Left lung (tissue), 10 donors: ENCODE data around the gene TMX2. TPM values are rescaled to one million over a fixed set of nuclear protein-coding genes. Genes with fewer than 3 reads are reported as not detected.
A peak's percentile ranks its signal among the peaks of the same experiment; 100 is the strongest.

Source experiments
- ATAC-seq: fragments of 200-7000 bp; cut with Tn5 transposase; one replicate; pipeline ENCODE4 v1.9.1; 2020; ENCODE audit warnings: moderate library complexity
- DNase-seq, 4 donors: peaks; one replicate each; pipeline ENCODE4 v3.0.0-alpha.2; 2013 to 2020
- H3K27ac ChIP-seq, 2 donors: fragments of 200-600 bp; sonication (generic) in 1 of 2; one replicate each; pipeline versions ENCODE4 v1.5.0 to v1.8.0; 2020 to 2021
- H3K27me3 ChIP-seq, 2 donors: fragments of 200-600 bp; sonication (generic) in 1 of 2; one replicate each; pipeline versions ENCODE4 v1.5.0 to v1.8.0; 2020 to 2021
- H3K36me3 ChIP-seq, 2 donors: fragments of 200-600 bp; sonication (generic) in 1 of 2; one replicate each; pipeline versions ENCODE4 v1.5.0 to v1.8.0; 2020 to 2021
- H3K4me1 ChIP-seq, 2 donors: fragments of 200-600 bp; one replicate each; pipeline ENCODE4 v1.8.0; 2021
- H3K4me3 ChIP-seq, 2 donors: fragments of 200-600 bp; sonication (generic) in 1 of 2; one replicate each; pipeline versions ENCODE4 v1.5.0 to v1.8.0; 2020 to 2021; ENCODE audit warnings: mild to moderate bottlenecking in 1 of 2
- H3K9me3 ChIP-seq, 2 donors: fragments of 200-600 bp; sonication (generic) in 1 of 2; one replicate each; pipeline versions ENCODE4 v1.5.0 to v1.8.0; 2020 to 2021
- intact Hi-C, 2 donors: fragments of 100-400 bp; cut with DNase I; formaldehyde crosslinking; loops; one replicate each; pipeline versions ENCODE4 v1.11.2 to v1.14.2; 2022
- polyA plus RNA-seq, 6 donors: library from polyadenylated mRNA; unstranded; fragments of 120-200 nt; gene quantifications; one replicate each; pipeline ENCODE4 v1.2.1, GENCODE V29; 2013; ENCODE audit not compliant: insufficient read length in 6 of 6
- total RNA-seq, 2 donors: library from RNA; stranded (reverse); fragmentation: NEBNext Ultra II Directional; extraction: Animal tissue kit (Norgen Biotek cat#: 25700); gene quantifications; one replicate each; pipeline ENCODE4 v1.2.1, GENCODE V29; 2021
- TF ChIP-seq, protein P1 (sequence below), 2 donors: fragments of 200-600 bp; sonication (generic) in 1 of 2; IDR thresholded peaks; one replicate each; pipeline versions ENCODE4 v1.5.0 to v1.8.0; 2021; ENCODE audit warnings: antibody characterized with exemption in 2 of 2
- donor health status: DM: no; HTN: yes; CAD: no.
- donor health status: DM: no; HTN: no; CAD: no.

TMX2 gene
- total and polyA plus RNA-seq, 8 donors, result 67.7 to 107 (median 90.4) TPM

DNA sequence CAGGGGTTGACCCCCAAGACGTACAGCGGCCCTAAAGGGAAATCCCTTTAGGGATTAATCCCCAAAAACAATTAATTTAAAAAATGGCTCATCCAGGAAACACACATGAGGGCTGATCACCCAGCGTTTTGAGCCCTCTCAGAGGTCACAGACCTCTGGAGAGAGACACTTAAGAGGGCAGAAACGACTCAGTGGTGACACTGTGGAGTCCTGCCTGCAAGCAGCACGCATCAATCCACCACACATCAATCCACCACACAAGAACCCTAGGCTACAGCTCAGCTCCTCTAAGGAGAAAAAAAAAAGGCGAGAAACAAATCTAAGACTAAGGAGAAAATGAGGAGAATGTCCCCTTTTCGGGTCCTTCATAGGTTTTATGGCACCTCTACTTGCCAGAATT lies 16.4 kb downstream of the TMX2 start:
- H3K4me1 ChIP-seq, result peaks cover 0 to 3% of the 10 kb centered on the region in 2 donors
- TF ChIP-seq, protein P1, sequence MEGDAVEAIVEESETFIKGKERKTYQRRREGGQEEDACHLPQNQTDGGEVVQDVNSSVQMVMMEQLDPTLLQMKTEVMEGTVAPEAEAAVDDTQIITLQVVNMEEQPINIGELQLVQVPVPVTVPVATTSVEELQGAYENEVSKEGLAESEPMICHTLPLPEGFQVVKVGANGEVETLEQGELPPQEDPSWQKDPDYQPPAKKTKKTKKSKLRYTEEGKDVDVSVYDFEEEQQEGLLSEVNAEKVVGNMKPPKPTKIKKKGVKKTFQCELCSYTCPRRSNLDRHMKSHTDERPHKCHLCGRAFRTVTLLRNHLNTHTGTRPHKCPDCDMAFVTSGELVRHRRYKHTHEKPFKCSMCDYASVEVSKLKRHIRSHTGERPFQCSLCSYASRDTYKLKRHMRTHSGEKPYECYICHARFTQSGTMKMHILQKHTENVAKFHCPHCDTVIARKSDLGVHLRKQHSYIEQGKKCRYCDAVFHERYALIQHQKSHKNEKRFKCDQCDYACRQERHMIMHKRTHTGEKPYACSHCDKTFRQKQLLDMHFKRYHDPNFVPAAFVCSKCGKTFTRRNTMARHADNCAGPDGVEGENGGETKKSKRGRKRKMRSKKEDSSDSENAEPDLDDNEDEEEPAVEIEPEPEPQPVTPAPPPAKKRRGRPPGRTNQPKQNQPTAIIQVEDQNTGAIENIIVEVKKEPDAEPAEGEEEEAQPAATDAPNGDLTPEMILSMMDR (IDR thresholded peaks at IDR 0.05), result no peak
- no peaks in the 10 kb centered on the region for H3K9me3 ChIP-seq
- H3K4me3 ChIP-seq, result no peak overlapping the region
- intact Hi-C loops, result no loop called here
- ATAC-seq, result no peak
- no peaks in the 10 kb centered on the region for H3K27me3 ChIP-seq
- no peak overlapping the region for H3K27ac ChIP-seq
- no peak for DNase-seq
- peaks cover 0 to 15% of the 10 kb centered on the region in 2 donors for H3K36me3 ChIP-seq

DNA sequence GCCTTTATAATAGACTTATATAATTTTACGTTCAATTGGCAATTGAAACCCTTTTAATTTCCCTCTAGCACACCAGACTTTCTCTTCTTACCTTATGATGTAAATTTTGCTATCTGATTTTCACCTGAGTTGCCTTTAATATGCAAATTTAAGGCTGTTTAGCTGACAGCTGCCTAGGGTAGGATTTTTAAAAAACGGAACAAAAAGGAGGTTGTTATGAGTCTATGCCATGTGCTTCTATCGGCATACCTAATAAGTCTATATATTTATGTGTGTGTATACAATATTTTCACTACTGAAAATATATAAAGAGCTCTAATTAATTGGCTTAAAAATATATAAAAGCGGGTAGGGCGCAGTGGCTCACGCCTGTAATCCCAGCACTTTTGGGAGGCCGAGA lies 17.1 kb downstream of the TMX2 start:
- TF ChIP-seq, protein P1 (IDR thresholded peaks at IDR 0.05), result no peak
- intact Hi-C loops, result no loop called here
- ATAC-seq, result no peak

DNA sequence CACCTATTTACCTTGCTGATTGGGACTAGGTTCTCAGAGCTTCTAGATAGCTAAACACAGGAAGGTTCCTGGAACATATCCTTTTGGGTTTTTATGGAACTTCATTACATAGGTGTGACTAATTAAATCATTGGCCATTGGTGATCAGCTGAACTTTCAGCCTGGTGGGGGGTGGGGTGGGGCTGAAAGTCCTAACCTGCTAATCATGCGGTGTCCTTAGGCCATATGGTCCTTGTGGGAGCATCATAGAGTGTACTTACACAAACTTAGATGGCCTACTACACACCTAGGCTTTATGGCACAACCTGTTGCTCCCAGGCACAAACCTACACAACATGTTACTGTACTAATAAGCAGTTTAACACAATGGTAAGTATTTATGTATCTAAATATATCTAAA lies 20.3 kb downstream of the TMX2 start:
- H3K27me3 ChIP-seq, result no peaks in the 10 kb centered on the region
- H3K36me3 ChIP-seq, result peaks cover 0 to 38% of the 10 kb centered on the region in 2 donors
- no peaks in the 10 kb centered on the region for H3K9me3 ChIP-seq
- ATAC-seq (no peak), DNase-seq (no peak)
- peaks cover 0 to 3% of the 10 kb centered on the region in 2 donors for H3K4me1 ChIP-seq
- no peak overlapping the region for H3K27ac ChIP-seq
- intact Hi-C loops, result no loop called here
- no peak overlapping the region for H3K4me3 ChIP-seq
- TF ChIP-seq, protein P1 (IDR thresholded peaks at IDR 0.05), result no peak

More for the DNA sequence above, 17.1 kb downstream of the TMX2 start:
- H3K27me3 ChIP-seq, result no peaks in the 10 kb centered on the region
- H3K9me3 ChIP-seq, result no peaks in the 10 kb centered on the region
- H3K36me3 ChIP-seq, result peaks cover 0 to 12% of the 10 kb centered on the region in 2 donors
- H3K27ac ChIP-seq, result no peak overlapping the region
- peaks cover 0 to 3% of the 10 kb centered on the region in 2 donors for H3K4me1 ChIP-seq
- no peak overlapping the region for H3K4me3 ChIP-seq
- DNase-seq, result no peak

DNA sequence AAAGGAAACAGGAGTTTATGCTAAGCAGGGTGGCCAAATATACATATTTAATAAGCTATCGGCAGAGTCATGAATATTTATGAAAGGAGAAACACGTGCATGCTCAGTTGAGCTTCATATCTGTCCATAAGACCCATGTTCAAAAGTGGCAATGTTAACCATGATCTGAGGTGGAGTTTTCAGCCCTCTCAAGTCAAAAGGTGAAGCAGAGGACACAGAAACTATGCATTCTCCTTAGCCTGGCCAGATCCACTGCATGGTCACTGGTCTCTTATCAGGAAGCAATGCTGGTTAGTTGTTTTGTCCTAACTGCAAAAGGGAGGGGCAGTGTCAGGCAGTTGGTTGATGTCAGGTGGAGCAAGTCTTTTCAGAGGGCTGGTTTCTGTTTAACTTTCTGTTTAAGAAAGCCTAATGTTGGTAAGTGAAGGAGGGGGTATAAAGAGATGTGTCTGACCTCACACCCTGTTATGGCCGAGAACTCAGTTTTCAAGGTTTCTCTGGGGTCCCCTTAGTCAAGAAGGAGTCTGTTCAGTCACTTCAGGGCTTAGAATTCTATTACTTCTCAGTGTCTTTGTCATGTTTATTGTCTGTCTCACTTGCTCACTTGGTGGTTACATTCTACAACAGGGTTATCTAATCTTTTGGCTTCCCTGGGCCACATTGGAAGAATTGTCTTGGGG lies 23.4 kb downstream of the TMX2 start:
- ATAC-seq (no peak), DNase-seq (no peak)
- Histone ChIP-seq H3K36me3 (peaks cover 0 to 51% of the 10 kb centered on the region in 2 donors), H3K4me3 (no peak overlapping the region), H3K4me1 (peaks cover 0 to 9% of the 10 kb centered on the region in 2 donors), H3K27ac (no peak overlapping the region), H3K27me3 (no peaks in the 10 kb centered on the region), H3K9me3 (no peaks in the 10 kb centered on the region)
- intact Hi-C loops, result no loop called here
- TF ChIP-seq, protein P1 (IDR thresholded peaks at IDR 0.05), result no peak

DNA sequence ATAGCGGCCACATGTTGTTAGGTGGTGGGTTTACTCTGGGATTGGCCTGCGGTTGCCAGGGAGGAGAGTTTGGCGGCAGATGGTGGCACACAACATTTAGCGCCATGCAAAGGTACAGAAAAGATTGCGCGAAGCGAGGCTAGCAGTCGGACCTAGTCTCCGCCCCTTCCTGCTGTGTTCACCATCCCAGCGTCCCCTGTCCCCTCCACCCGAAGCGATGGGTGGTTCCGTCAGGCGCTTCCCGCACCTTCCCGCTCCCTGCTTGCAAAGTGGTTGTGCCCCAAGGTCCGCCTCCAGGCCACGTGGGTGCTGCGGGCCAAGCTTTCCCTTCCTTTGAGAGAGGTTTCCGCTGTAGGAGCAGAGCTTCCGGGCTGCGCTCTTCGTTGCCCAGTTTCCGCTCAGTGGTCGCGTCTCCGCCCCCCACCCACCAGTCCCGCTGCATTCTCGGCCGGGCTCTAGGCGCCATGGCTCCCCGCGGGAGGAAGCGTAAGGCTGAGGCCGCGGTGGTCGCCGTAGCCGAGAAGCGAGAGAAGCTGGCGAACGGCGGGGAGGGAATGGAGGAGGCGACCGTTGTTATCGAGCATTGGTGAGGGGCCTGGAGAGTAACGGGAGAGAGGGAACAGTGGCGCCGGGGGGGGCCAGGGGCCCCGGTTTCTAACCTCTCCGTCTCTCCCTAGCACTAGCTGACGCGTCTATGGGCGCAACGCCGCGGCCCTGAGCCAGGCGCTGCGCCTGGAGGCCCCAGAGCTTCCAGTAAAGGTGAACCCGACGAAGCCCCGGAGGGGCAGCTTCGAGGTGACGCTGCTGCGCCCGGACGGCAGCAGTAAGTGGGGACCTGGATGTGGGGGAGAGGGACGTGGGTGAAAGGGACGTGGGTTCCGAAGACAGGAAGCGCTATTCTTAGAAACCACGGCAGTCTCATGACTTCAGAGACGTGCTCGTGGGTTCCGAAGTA lies 29.0 kb downstream of the TMX2 start, which contains the start of gene SELENOH:
Gene SELENOH, plus strand, starts transcription at position 360 of the 955 bp plus-strand sequence. Its CDS starts 105 bp downstream, at position 465.
- Histone ChIP-seq H3K36me3 (peaks cover 0 to 65% of the 10 kb centered on the region in 2 donors), H3K9me3 (no peaks in the 10 kb centered on the region), H3K27me3 (no peaks in the 10 kb centered on the region), H3K4me1 (peaks cover 6 to 26% of the 10 kb centered on the region in 2 donors), H3K27ac (peak within 1 kb of the TSS; percentile 90 to 93), H3K4me3 (peak within 1 kb of the TSS; percentile 64 to 83)
- ATAC-seq, result peak; percentile 99
- DNase-seq, result peak; percentile 92 to 98 (median 98)
- TF ChIP-seq, protein P1 (IDR thresholded peaks at IDR 0.05), result no peak
- intact Hi-C loops, result no loop called here
